KOPT-K1 (cell line): Measurements from ENCODE around the gene IER3IP1.

Experiments used
- H3K27ac ChIP-seq: fragments of 200-600 bp; sonication (generic); 2 replicates; pipeline ENCODE4 v1.5.1; 2016; ENCODE audit warnings: antibody characterized with exemption, mild to moderate bottlenecking, low read depth, low read length; ENCODE audit not compliant: poor library complexity, severe bottlenecking
- H3K36me3 ChIP-seq: fragments of 200-600 bp; sonication (generic); 2 replicates; pipeline ENCODE4 v1.5.1; 2017; ENCODE audit warnings: antibody characterized with exemption, mild to moderate bottlenecking, low read length, moderate library complexity; ENCODE audit not compliant: insufficient read depth
- H3K9me3 ChIP-seq: fragments of 200-600 bp; sonication (generic); 2 replicates; pipeline ENCODE4 v1.5.1; 2017; ENCODE audit warnings: antibody characterized with exemption, low read length, mild to moderate bottlenecking; ENCODE audit not compliant: insufficient read depth, poor library complexity, severe bottlenecking

IER3IP1 gene

GRCh38 chr18:47141289-47141688, 34.9 kb downstream of the IER3IP1 start:
- Histone ChIP-seq H3K27ac (no peak overlapping the region), H3K9me3 (no peaks in the 10 kb centered on the region), H3K36me3 (peaks cover 14% of the 10 kb centered on the region)

GRCh38 chr18:47121146-47121545, 55.0 kb downstream of the IER3IP1 start:
- Histone ChIP-seq H3K27ac (no peak overlapping the region), H3K9me3 (no peaks in the 10 kb centered on the region), H3K36me3 (peaks cover 45% of the 10 kb centered on the region)

GRCh38 chr18:47120428-47120827, 55.7 kb downstream of the IER3IP1 start:
- Histone ChIP-seq H3K36me3 (peaks cover 46% of the 10 kb centered on the region), H3K9me3 (no peaks in the 10 kb centered on the region)

GRCh38 chr18:47118981-47119380, 57.2 kb downstream of the IER3IP1 start:
- H3K27ac ChIP-seq = no peak overlapping the region
- H3K36me3 ChIP-seq = peaks cover 57% of the 10 kb centered on the region
- H3K9me3 ChIP-seq = no peaks in the 10 kb centered on the region

More at GRCh38 chr18:47120428-47120827, 55.7 kb downstream of the IER3IP1 start:
- no peak overlapping the region for H3K27ac ChIP-seq

- Histone ChIP-seq H3K36me3 (peaks cover 72% of the 10 kb centered on the region), H3K9me3 (no peaks in the 10 kb centered on the region), H3K27ac (no peak overlapping the region)
Measured at GRCh38 chr18:47115205-47115604, 61.0 kb downstream of the IER3IP1 start.

- Histone ChIP-seq H3K27ac (no peak overlapping the region), H3K9me3 (no peaks in the 10 kb centered on the region), H3K36me3 (peaks cover 73% of the 10 kb centered on the region)
Measured at GRCh38 chr18:47113796-47114540, 62.2 kb downstream of the IER3IP1 start.

- Histone ChIP-seq H3K9me3 (no peaks in the 10 kb centered on the region), H3K27ac (no peak overlapping the region), H3K36me3 (peaks cover 90% of the 10 kb centered on the region)
Measured at GRCh38 chr18:47110492-47111274, 65.5 kb downstream of the IER3IP1 start.

GRCh38 chr18:47109720-47110119, 66.4 kb downstream of the IER3IP1 start:
- Histone ChIP-seq H3K9me3 (no peaks in the 10 kb centered on the region), H3K36me3 (peaks cover 94% of the 10 kb centered on the region), H3K27ac (no peak overlapping the region)

GRCh38 chr18:47108998-47109405, 67.2 kb downstream of the IER3IP1 start:
- Histone ChIP-seq H3K9me3 (no peaks in the 10 kb centered on the region), H3K27ac (no peak overlapping the region), H3K36me3 (peaks cover 94% of the 10 kb centered on the region)

GRCh38 chr18:47108373-47108772, 67.8 kb downstream of the IER3IP1 start:
- Histone ChIP-seq H3K27ac (no peak overlapping the region), H3K9me3 (no peaks in the 10 kb centered on the region), H3K36me3 (peaks cover 87% of the 10 kb centered on the region)
